SK-N-SH treated with all-trans-retinoic acid at 6 μM for 48 hours (cell line): Measurements from ENCODE around the gene LSM14A.

Experiments
- ATAC-seq: fragments of 200-7000 bp; cut with Tn5 transposase; 3 replicates; pipeline ENCODE4 v1.9.1; 2020; ENCODE audit warnings: mild to moderate bottlenecking, moderate library complexity
- ARNTL ChIP-seq: fragments of 450-650 bp; formaldehyde crosslinking; IDR thresholded peaks from 2 replicates; pipeline ENCODE4 v1.5.0; 2020; ENCODE audit warnings: low read depth, mild to moderate bottlenecking, moderate library complexity, borderline replicate concordance
- CSDC2 ChIP-seq: fragments of 250-450 bp; sonication (Bioruptor Pico); IDR thresholded peaks from 2 replicates; pipeline ENCODE4 v1.5.0; 2020; ENCODE audit warnings: mild to moderate bottlenecking, moderate library complexity
- ESRRG ChIP-seq: fragments of 250-450 bp; sonication (Bioruptor Pico); IDR thresholded peaks from 2 replicates; pipeline ENCODE4 v1.6.1; 2021; ENCODE audit warnings: mild to moderate bottlenecking
- GLIS3 ChIP-seq: fragments of 250-450 bp; sonication (Bioruptor Pico); IDR thresholded peaks from 2 replicates; pipeline ENCODE4 v1.5.0; 2020; ENCODE audit warnings: mild to moderate bottlenecking, moderate library complexity
- ISL1 ChIP-seq: fragments of 250-450 bp; sonication (Bioruptor Pico); IDR thresholded peaks from 2 replicates; pipeline ENCODE4 v2.1.2; 2022; ENCODE audit warnings: mild to moderate bottlenecking, moderate library complexity
- PATZ1 ChIP-seq: fragments of 250-450 bp; sonication (Bioruptor Pico); IDR thresholded peaks from 2 replicates; pipeline ENCODE4 v1.8.0; 2020; ENCODE audit warnings: mild to moderate bottlenecking, moderate library complexity, borderline replicate concordance
- POU6F1 ChIP-seq: fragments of 250-450 bp; sonication (Bioruptor Pico); IDR thresholded peaks from 2 replicates; pipeline ENCODE4 v1.8.0; 2021; ENCODE audit warnings: low read depth, mild to moderate bottlenecking, moderate library complexity, borderline replicate concordance
- PPARA ChIP-seq: fragments of 250-450 bp; sonication (Bioruptor Pico); IDR thresholded peaks from 2 replicates; pipeline ENCODE4 v1.5.0; 2020; ENCODE audit warnings: mild to moderate bottlenecking, borderline replicate concordance
- RARB ChIP-seq: fragments of 250-450 bp; sonication (Bioruptor Pico); IDR thresholded peaks from 2 replicates; pipeline ENCODE4 v1.8.0; 2021; ENCODE audit warnings: mild to moderate bottlenecking, moderate library complexity
- SNAI2 ChIP-seq: fragments of 250-450 bp; sonication (Bioruptor Pico); IDR thresholded peaks from 2 replicates; pipeline ENCODE4 v1.5.0; 2020; ENCODE audit warnings: mild to moderate bottlenecking, moderate library complexity
- TCF4 ChIP-seq: fragments of 250-450 bp; sonication (Bioruptor Pico); IDR thresholded peaks from 2 replicates; pipeline ENCODE4 v1.8.0; 2021; ENCODE audit warnings: mild to moderate bottlenecking, moderate library complexity, borderline replicate concordance
- TOX ChIP-seq: fragments of 250-450 bp; sonication (Bioruptor Pico); IDR thresholded peaks from 2 replicates; pipeline ENCODE4 v1.8.0; 2021; ENCODE audit warnings: mild to moderate bottlenecking, moderate library complexity, borderline replicate concordance
- TSHZ2 ChIP-seq: fragments of 250-450 bp; sonication (Bioruptor Pico); IDR thresholded peaks from 2 replicates; pipeline ENCODE4 v1.5.0; 2020; ENCODE audit warnings: mild to moderate bottlenecking, moderate library complexity
- ZC3H10 ChIP-seq: fragments of 250-450 bp; sonication (Bioruptor Pico); IDR thresholded peaks from 2 replicates; pipeline ENCODE4 v1.5.1; 2021; ENCODE audit warnings: mild to moderate bottlenecking, moderate library complexity
- ZFP3 ChIP-seq: fragments of 250-450 bp; sonication (Bioruptor Pico); IDR thresholded peaks from 2 replicates; pipeline ENCODE4 v1.5.0; 2020; ENCODE audit warnings: mild to moderate bottlenecking, moderate library complexity
- ZFP30 ChIP-seq: fragments of 450-650 bp; formaldehyde crosslinking; IDR thresholded peaks from 2 replicates; pipeline ENCODE4 v1.5.0; 2022; ENCODE audit warnings: mild to moderate bottlenecking, moderate library complexity
- ZNF565 ChIP-seq: fragments of 450-650 bp; formaldehyde crosslinking; conservative IDR thresholded peaks from 2 replicates; pipeline ENCODE4 v1.5.0; 2020; ENCODE audit warnings: low read depth, mild to moderate bottlenecking, moderate library complexity
- ZNF70 ChIP-seq: fragments of 450-650 bp; formaldehyde crosslinking; IDR thresholded peaks from 2 replicates; pipeline ENCODE4 v1.5.0; 2020; ENCODE audit warnings: mild to moderate bottlenecking, moderate library complexity
- ZNF8 ChIP-seq: fragments of 450-650 bp; formaldehyde crosslinking; IDR thresholded peaks from 2 replicates; pipeline ENCODE4 v1.5.0; 2020; ENCODE audit warnings: mild to moderate bottlenecking, moderate library complexity

LSM14A gene

GRCh38 chr19:34235425-34235940 is 63.2 kb downstream of the LSM14A start:
- TF ChIP-seq PPARA (CRISPR knock-in tag) (no peak), PATZ1 (CRISPR knock-in tag) (no peak), ISL1 (CRISPR knock-in tag) (no peak), GLIS3 (CRISPR knock-in tag) (no peak), TSHZ2 (CRISPR knock-in tag) (no peak), ZNF565 (no peak), ARNTL (no peak), ZFP30 (no peak), CSDC2 (no peak), ZNF8 (CRISPR knock-in tag) (no peak)
- no peak for ATAC-seq

- no peak for ATAC-seq
- TF ChIP-seq ZFP3 (no peak), PATZ1 (CRISPR knock-in tag) (no peak)
Observed at GRCh38 chr19:34236035-34236987, 64.0 kb downstream of the LSM14A start.

- no peak for ATAC-seq
- no peak for TF ChIP-seq ZFP30
- TF ChIP-seq POU6F1: no peak
- no peak for TF ChIP-seq TCF4 (CRISPR knock-in tag)
- TF ChIP-seq ARNTL: no peak
- no peak for TF ChIP-seq ZFP3
- no peak for TF ChIP-seq CSDC2
- no peak for TF ChIP-seq PATZ1 (CRISPR knock-in tag)
- TF ChIP-seq ZC3H10: no peak
- no peak for TF ChIP-seq SNAI2
- TF ChIP-seq RARB (CRISPR knock-in tag): no peak
- no peak for TF ChIP-seq ESRRG (CRISPR knock-in tag)
- TF ChIP-seq ZNF565: no peak
Observed at GRCh38 chr19:34237283-34237682, 65.0 kb downstream of the LSM14A start.

GRCh38 chr19:34237939-34238338 is 65.6 kb downstream of the LSM14A start:
- ATAC-seq: no peak
- no peak for TF ChIP-seq PATZ1 (CRISPR knock-in tag)
- no peak for TF ChIP-seq ZNF8 (CRISPR knock-in tag)
- TF ChIP-seq ESRRG (CRISPR knock-in tag): no peak
- TF ChIP-seq ZFP30: no peak
- TF ChIP-seq ZC3H10: no peak
- no peak for TF ChIP-seq CSDC2
- no peak for TF ChIP-seq ZNF70 (CRISPR knock-in tag)
- TF ChIP-seq ZNF565: no peak
- no peak for TF ChIP-seq TOX
- no peak for TF ChIP-seq ISL1 (CRISPR knock-in tag)
- TF ChIP-seq GLIS3 (CRISPR knock-in tag): no peak
- TF ChIP-seq TCF4 (CRISPR knock-in tag): no peak
- TF ChIP-seq TSHZ2 (CRISPR knock-in tag): no peak
